A549 (cell line): ENCODE results near the gene ATG4A.

Experiments used
- CEBPB ChIP-seq, 2 experiments: fragments of >200 bp in 1 of 2; sonication (Bioruptor Twin) in 1 of 2; formaldehyde crosslinking in 1 of 2; IDR thresholded peaks; 2 replicates each; pipeline ENCODE4 v1.6.1; 2012 to 2016
- CHD2 ChIP-seq: fragments of 150-350 bp; IDR thresholded peaks from 2 replicates; pipeline ENCODE4 v1.6.1; 2014; ENCODE audit warnings: low read length; ENCODE audit not compliant: partially characterized antibody
- CTCF ChIP-seq: fragments of >200 bp; sonication (Bioruptor Twin); formaldehyde crosslinking; IDR thresholded peaks from 3 replicates; pipeline ENCODE4 v1.5.1; 2016
- FOSB ChIP-seq: fragments of 250-450 bp; sonication (Bioruptor Pico); IDR thresholded peaks from 2 replicates; pipeline ENCODE4 v1.5.0; 2020; ENCODE audit warnings: mild to moderate bottlenecking, moderate library complexity
- FOXS1 ChIP-seq: fragments of 250-450 bp; sonication (Bioruptor Pico); IDR thresholded peaks from 2 replicates; pipeline ENCODE4 v1.5.0; 2020; ENCODE audit warnings: mild to moderate bottlenecking, moderate library complexity
- NFE2L2 ChIP-seq: fragments of 150-350 bp; conservative IDR thresholded peaks from 2 replicates; pipeline ENCODE4 v1.6.1; 2014; ENCODE audit warnings: low read length
- PHF8 ChIP-seq: fragments of 200-600 bp; sonication (generic); IDR thresholded peaks from 2 replicates; pipeline ENCODE4 v1.6.1; 2016; ENCODE audit warnings: low read depth, mild to moderate bottlenecking, antibody characterized with exemption, moderate library complexity, borderline replicate concordance
- POLR2A ChIP-seq: IDR thresholded peaks from 2 replicates; pipeline ENCODE4 v1.6.1; 2012; ENCODE audit warnings: mild to moderate bottlenecking, low read length
- RARB ChIP-seq: fragments of 250-450 bp; sonication (Bioruptor Pico); IDR thresholded peaks from 2 replicates; pipeline ENCODE4 v1.8.0; 2021; ENCODE audit warnings: mild to moderate bottlenecking, moderate library complexity
- RCOR1 ChIP-seq: fragments of 150-350 bp; IDR thresholded peaks from 2 replicates; pipeline ENCODE4 v1.6.1; 2014; ENCODE audit warnings: antibody characterized with exemption, low read length, low read depth
- SMC3 ChIP-seq: fragments of >200 bp; sonication (Bioruptor Twin); formaldehyde crosslinking; IDR thresholded peaks from 3 replicates; pipeline ENCODE4 v1.6.1; 2018; ENCODE audit warnings: inconsistent platforms
- SREBF2 ChIP-seq: fragments of 450-650 bp; IDR thresholded peaks from 2 replicates; pipeline ENCODE4 v1.6.1; 2014; ENCODE audit warnings: mild to moderate bottlenecking, moderate library complexity

- TF ChIP-seq CTCF: no peak
- no peak for TF ChIP-seq FOXS1 (CRISPR knock-in tag)
- no peak for TF ChIP-seq CEBPB (IDR thresholded peaks at IDR 0.05)
- no peak for TF ChIP-seq RCOR1
- no peak for TF ChIP-seq PHF8
- no peak for TF ChIP-seq RARB (CRISPR knock-in tag)
- TF ChIP-seq FOSB: no peak
- no peak for TF ChIP-seq NFE2L2
- TF ChIP-seq POLR2A: no peak
- no peak for TF ChIP-seq SMC3
- TF ChIP-seq CHD2: no peak
- TF ChIP-seq SREBF2: no peak
Observed at GRCh38 chrX:108081110-108081509, 10.5 kb upstream of the ATG4A start.
